Caco-2 (cell line): Measurements from ENCODE around the gene ZFPL1. TPM values are rescaled to one million over a fixed set of nuclear protein-coding genes. Genes with fewer than 3 reads are reported as not detected.

Experiments used
- BruUV-seq: library from RNA; stranded (reverse); fragments of 400-500 nt; replicated peaks from 2 replicates; lab custom pipeline; 2021; lab: Mats Ljungman, UMichigan
- CTCF ChIA-PET: fragments of 300-600 bp; sonication (Branson Sonifier 250); formaldehyde crosslinking; loops from one replicate; lab custom pipeline; 2022; ENCODE audit warnings: antibody characterized with exemption; lab: Charles Lee
- POLR2A ChIA-PET: fragments of 300-600 bp; sonication (Branson Sonifier 250); formaldehyde crosslinking; loops from one replicate; lab custom pipeline; 2022; ENCODE audit warnings: antibody characterized with exemption; lab: Charles Lee
- DNase-seq, 2 experiments: peaks; one replicate each; pipeline versions ENCODE4 v3.0.0 to v3.0.0-alpha.2; 2020 to 2022
- H3K27me3 ChIP-seq: replicated peaks from 2 replicates; pipeline ENCODE4 v1.6.0; 2011; ENCODE audit warnings: low read length; ENCODE audit not compliant: control insufficient read depth, insufficient read depth
- H3K36me3 ChIP-seq: 2 replicates; pipeline ENCODE4 v1.5.1; 2011; ENCODE audit warnings: low read length; ENCODE audit not compliant: control insufficient read depth, insufficient read depth
- H3K4me1 ChIP-seq: fragments of 250-450 bp; sonication (Bioruptor Pico); 2 replicates; pipeline ENCODE4 v1.5.1; 2020; ENCODE audit warnings: mild to moderate bottlenecking
- H3K4me3 ChIP-seq: 2 replicates; pipeline ENCODE4 v1.5.1; 2011; ENCODE audit warnings: low read depth, mild to moderate bottlenecking, control low read depth, low read length
- H3K9me3 ChIP-seq: fragments of 250-450 bp; sonication (Bioruptor Pico); 2 replicates; pipeline ENCODE4 v1.5.1; 2020; ENCODE audit warnings: mild to moderate bottlenecking, moderate library complexity
- H3K27ac Mint-ChIP-seq: one replicate; pipeline ENCODE4 v1.8.0; 2022; ENCODE audit warnings: mixed read lengths; ENCODE audit not compliant: unreplicated experiment
- H3K27me3 Mint-ChIP-seq: one replicate; pipeline ENCODE4 v1.8.0; 2022; ENCODE audit warnings: mixed read lengths; ENCODE audit not compliant: insufficient read depth, unreplicated experiment
- H3K36me3 Mint-ChIP-seq: one replicate; pipeline ENCODE4 v1.8.0; 2022; ENCODE audit warnings: mild to moderate bottlenecking, mixed read lengths; ENCODE audit not compliant: insufficient read depth, unreplicated experiment
- H3K4me1 Mint-ChIP-seq: one replicate; pipeline ENCODE4 v1.8.0; 2022; ENCODE audit warnings: low read depth, mixed read lengths; ENCODE audit not compliant: unreplicated experiment
- H3K4me3 Mint-ChIP-seq: one replicate; pipeline ENCODE4 v1.8.0; 2022; ENCODE audit warnings: mild to moderate bottlenecking, moderate library complexity, mixed read lengths; ENCODE audit not compliant: unreplicated experiment
- H3K9me3 Mint-ChIP-seq: one replicate; pipeline ENCODE4 v1.8.0; 2022; ENCODE audit warnings: mixed read lengths; ENCODE audit not compliant: unreplicated experiment
- intact Hi-C: fragments of 100-400 bp; cut with micrococcal nuclease; formaldehyde crosslinking; loops from one replicate; pipeline ENCODE4 v1.10.0; 2022; ENCODE audit not compliant: unreplicated experiment
- total RNA-seq: library from RNA; stranded (reverse); gene quantifications from 2 replicates; pipeline ENCODE4 v1.2.3, GENCODE V29; 2022
- TF ChIP-seq, protein P1 (sequence below), 2 experiments: fragments of 200-600 bp in 1 of 2; IDR thresholded peaks; 1 replicate in 1 of 2; 2 replicates in 1 of 2; pipeline versions ENCODE4 v1.5.1 to v1.8.0; 2011 to 2022; ENCODE audit warnings: antibody characterized with exemption in 1 of 2, control low read depth in 1 of 2, inconsistent platforms in 1 of 2, low read depth in 1 of 2, low read length in 1 of 2, mild to moderate bottlenecking in 1 of 2, moderate library complexity in 1 of 2; ENCODE audit not compliant: insufficient read depth in 1 of 2, severe bottlenecking in 1 of 2, unreplicated experiment in 1 of 2

The ZFPL1 gene
- total RNA-seq, 1 experiment from 2014 or later = 46.0 TPM

DNA sequence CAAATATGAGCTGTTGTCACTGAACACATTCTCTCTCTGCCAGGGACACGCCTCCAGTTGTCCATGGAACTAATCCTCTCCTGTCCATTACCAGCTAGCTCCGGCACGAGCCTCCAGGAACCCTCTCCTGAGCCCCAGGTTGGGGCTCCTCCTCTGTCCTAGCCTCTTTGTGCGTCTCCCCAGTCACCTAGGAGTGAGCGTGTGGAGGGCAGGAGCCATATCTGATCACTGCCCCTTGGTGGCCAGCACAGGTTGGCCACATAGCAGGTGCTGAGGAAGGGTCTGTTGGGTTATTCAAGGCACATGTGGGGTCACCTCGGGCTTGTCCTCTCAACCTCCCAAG lies 47.8 kb downstream of the ZFPL1 start:
- CTCF ChIA-PET = no interaction called here
- H3K27ac Mint-ChIP-seq = no peak overlapping the region
- no peak overlapping the region for H3K4me3 ChIP-seq
- 0 out of 2 replicates have a peak, but pooled peaks cover 5% of the 10 kb centered on the region for H3K4me1 ChIP-seq
- peaks cover 8% of the 10 kb centered on the region for H3K4me1 Mint-ChIP-seq
- H3K27me3 ChIP-seq = no peaks in the 10 kb centered on the region
- TF ChIP-seq, protein P1, sequence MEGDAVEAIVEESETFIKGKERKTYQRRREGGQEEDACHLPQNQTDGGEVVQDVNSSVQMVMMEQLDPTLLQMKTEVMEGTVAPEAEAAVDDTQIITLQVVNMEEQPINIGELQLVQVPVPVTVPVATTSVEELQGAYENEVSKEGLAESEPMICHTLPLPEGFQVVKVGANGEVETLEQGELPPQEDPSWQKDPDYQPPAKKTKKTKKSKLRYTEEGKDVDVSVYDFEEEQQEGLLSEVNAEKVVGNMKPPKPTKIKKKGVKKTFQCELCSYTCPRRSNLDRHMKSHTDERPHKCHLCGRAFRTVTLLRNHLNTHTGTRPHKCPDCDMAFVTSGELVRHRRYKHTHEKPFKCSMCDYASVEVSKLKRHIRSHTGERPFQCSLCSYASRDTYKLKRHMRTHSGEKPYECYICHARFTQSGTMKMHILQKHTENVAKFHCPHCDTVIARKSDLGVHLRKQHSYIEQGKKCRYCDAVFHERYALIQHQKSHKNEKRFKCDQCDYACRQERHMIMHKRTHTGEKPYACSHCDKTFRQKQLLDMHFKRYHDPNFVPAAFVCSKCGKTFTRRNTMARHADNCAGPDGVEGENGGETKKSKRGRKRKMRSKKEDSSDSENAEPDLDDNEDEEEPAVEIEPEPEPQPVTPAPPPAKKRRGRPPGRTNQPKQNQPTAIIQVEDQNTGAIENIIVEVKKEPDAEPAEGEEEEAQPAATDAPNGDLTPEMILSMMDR (IDR thresholded peaks at IDR 0.05; ENCODE audit: insufficient read depth in 1 of 2, low read depth in 1 of 2, low read length in 1 of 2, severe bottlenecking in 1 of 2, unreplicated experiment in 1 of 2) = no peak
- intact Hi-C loops = no loop called here
- peaks cover 67% of the 10 kb centered on the region for H3K36me3 Mint-ChIP-seq
- H3K4me3 Mint-ChIP-seq = no peak overlapping the region
- DNase-seq = peak in 1 of 2 experiments; percentile 25
- no peaks in the 10 kb centered on the region for H3K9me3 ChIP-seq
- H3K27me3 Mint-ChIP-seq = no peaks in the 10 kb centered on the region
- POLR2A ChIA-PET = interaction anchor here (0.5 to 2.1 kb wide), 2 partner anchors 10 to 826 kb away, joined by 4 to 10 read pairs; partner anchors contain the start of genes ESRRA, FAU and MRPL49
- H3K36me3 ChIP-seq = peaks cover 7% of the 10 kb centered on the region
- BruUV-seq = no TSS peak
- no peaks in the 10 kb centered on the region for H3K9me3 Mint-ChIP-seq

DNA sequence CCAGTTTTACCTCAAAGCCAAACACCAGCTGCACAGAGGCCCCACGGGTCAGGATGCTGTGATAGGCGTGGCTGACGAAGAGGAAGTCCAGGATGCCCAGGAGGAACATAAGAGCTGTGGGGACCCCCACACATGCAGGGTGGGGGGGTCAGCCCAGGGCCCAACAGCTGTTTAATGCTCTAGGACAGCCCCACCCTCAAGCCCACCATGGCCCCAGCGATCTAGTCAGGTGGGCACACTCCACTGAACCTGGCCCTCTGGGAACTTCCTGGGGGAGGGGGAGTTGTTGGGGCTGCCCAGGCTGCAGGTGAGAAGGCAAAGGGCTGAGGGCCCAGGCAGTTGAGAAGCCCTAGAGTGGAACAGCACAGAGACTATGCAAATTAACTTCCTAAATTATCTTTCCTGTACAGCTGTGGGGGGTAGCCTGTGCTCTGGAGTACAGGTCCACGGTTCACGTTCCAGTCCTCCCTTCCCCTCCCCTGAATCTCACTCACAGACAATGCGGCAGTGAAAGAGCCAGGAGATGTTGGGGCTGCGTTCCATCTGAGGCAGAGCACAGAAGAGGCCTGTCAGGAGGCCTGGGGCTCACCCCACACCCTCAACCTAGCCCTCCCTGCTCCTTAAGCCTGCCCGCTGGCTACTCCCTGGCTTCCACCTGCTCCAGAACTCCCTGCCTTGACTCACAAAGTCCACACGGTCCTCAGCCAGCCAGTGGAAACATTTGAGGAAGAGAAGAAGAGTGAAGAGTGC lies 48.4 kb downstream of the ZFPL1 start:
- no TSS peak for BruUV-seq
- Mint-ChIP-seq H3K9me3 (no peaks in the 10 kb centered on the region), H3K27ac (no peak overlapping the region), H3K4me3 (peak overlapping the region; percentile 93), H3K27me3 (no peaks in the 10 kb centered on the region), H3K36me3 (peaks cover 62% of the 10 kb centered on the region), H3K4me1 (peaks cover 8% of the 10 kb centered on the region)
- Histone ChIP-seq H3K4me3 (no peak overlapping the region), H3K27me3 (no peaks in the 10 kb centered on the region), H3K36me3 (peaks cover 7% of the 10 kb centered on the region), H3K4me1 (0 out of 2 replicates have a peak, but pooled peaks cover 5% of the 10 kb centered on the region), H3K9me3 (no peaks in the 10 kb centered on the region)
- ChIA-PET POLR2A (interaction anchor here (0.5 to 2.1 kb wide), 2 partner anchors 10 to 827 kb away, joined by 4 to 10 read pairs; partner anchors contain the start of genes ESRRA, FAU and MRPL49), CTCF (no interaction called here)
- DNase-seq = no peak
- intact Hi-C loops = no loop called here
- TF ChIP-seq, protein P1 (IDR thresholded peaks at IDR 0.05; ENCODE audit: insufficient read depth in 1 of 2, low read depth in 1 of 2, low read length in 1 of 2, severe bottlenecking in 1 of 2, unreplicated experiment in 1 of 2) = no peak

DNA sequence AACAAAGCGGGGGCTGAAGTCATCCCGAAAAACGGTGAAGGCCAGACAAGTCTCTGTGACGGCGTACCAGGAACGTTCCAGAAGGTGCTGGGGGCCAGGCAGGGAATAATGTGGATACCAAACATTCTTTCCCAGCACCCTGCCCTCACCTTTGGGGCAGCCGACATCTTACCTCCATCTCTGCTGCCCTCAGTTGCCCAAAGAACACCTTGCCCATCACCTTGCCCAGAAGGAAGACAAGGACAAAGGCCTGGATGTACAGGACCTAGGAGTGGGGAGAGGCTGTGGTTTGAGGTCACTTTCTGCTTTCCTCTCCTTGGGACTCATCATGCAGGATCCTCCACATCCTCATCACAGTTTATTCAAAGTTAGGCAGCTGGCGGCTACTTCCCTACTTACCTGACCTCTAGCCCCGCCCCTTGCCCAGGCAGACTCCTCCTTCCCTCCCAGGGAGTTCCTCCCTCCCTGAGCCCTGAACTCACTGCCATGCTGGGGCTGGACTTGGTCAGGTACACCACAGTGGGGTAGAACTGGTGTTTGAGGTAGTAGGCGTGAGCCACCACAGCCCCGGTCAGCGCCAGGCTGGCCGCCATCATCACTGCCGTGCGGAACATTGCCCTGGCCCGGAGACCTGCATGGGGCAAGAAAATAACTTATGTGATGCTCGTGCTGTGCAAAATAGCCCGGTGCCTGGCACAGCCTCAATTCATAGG lies 49.1 kb downstream of the ZFPL1 start:
- Mint-ChIP-seq H3K9me3 (no peaks in the 10 kb centered on the region), H3K4me3 (peak overlapping the region; percentile 93), H3K36me3 (peaks cover 54% of the 10 kb centered on the region), H3K27ac (peak overlapping the region; percentile 100), H3K27me3 (no peaks in the 10 kb centered on the region), H3K4me1 (peaks cover 8% of the 10 kb centered on the region)
- ChIA-PET POLR2A (interaction anchor here (2.7 kb wide), 1 partner anchor 11 kb away, joined by 48 read pairs; the partner anchor contains the start of genes FAU and MRPL49), CTCF (interaction anchor here (0.6 to 2.5 kb wide), 2 partner anchors 11 to 394 kb away, joined by 5 to 11 read pairs; partner anchors contain the start of genes FAU and MRPL49)
- BruUV-seq = no TSS peak
- no peaks in the 10 kb centered on the region for H3K9me3 ChIP-seq
- peaks cover 7% of the 10 kb centered on the region for H3K36me3 ChIP-seq
- TF ChIP-seq, protein P1 (IDR thresholded peaks at IDR 0.05; ENCODE audit: insufficient read depth in 1 of 2, low read depth in 1 of 2, low read length in 1 of 2, severe bottlenecking in 1 of 2, unreplicated experiment in 1 of 2) = no peak
- peak overlapping the region; percentile 99 for H3K4me3 ChIP-seq
- peak; percentile 78 to 79 for DNase-seq
- H3K4me1 ChIP-seq = 0 out of 2 replicates have a peak, but pooled peaks cover 5% of the 10 kb centered on the region
- no peaks in the 10 kb centered on the region for H3K27me3 ChIP-seq
- intact Hi-C loops = no loop called here
